ENCODE data around the gene PRR9. TPM values are rescaled to one million over a fixed set of nuclear protein-coding genes. Genes with fewer than 3 reads are reported as not detected.
"Not testable (repeated sequence)": the region's sequence is repeated elsewhere in the genome, so short reads cannot be mapped to it uniquely, and the experiment has no call there.

Gene PRR9
- polyA plus RNA-seq, 4 donors, result not detected

GRCh38 chr1:153229076-153229829, 11.9 kb downstream of the PRR9 start:
- DNase-seq (ENCODE audit: low read depth in 4 of 4, low spot score in 3 of 4), result not testable (repeated sequence)

GRCh38 chr1:153231363-153231762, 14.0 kb downstream of the PRR9 start:
- no peak for DNase-seq (ENCODE audit: low read depth in 4 of 4, low spot score in 3 of 4)

- no peak for DNase-seq (ENCODE audit: low read depth in 4 of 4, low spot score in 3 of 4)
These were observed 14.4 kb downstream of the PRR9 start for GRCh38 chr1:153231785-153232184.

- DNase-seq (ENCODE audit: low read depth in 4 of 4, low spot score in 3 of 4), result no peak
These were observed 15.2 kb downstream of the PRR9 start for GRCh38 chr1:153232553-153232952.

GRCh38 chr1:153233448-153233847, 16.1 kb downstream of the PRR9 start:
- DNase-seq (ENCODE audit: low read depth in 4 of 4, low spot score in 3 of 4), result no peak

- no peak for DNase-seq (ENCODE audit: low read depth in 4 of 4, low spot score in 3 of 4)
These were observed 21.1 kb downstream of the PRR9 start for GRCh38 chr1:153238527-153238926.

- no peak for DNase-seq (ENCODE audit: low read depth in 4 of 4, low spot score in 3 of 4)
These were observed 24.8 kb downstream of the PRR9 start for GRCh38 chr1:153242160-153242559.

- no peak for DNase-seq (ENCODE audit: low read depth in 4 of 4, low spot score in 3 of 4)
These were observed 28.1 kb downstream of the PRR9 start for GRCh38 chr1:153245466-153245865.

- no peak for DNase-seq (ENCODE audit: low read depth in 4 of 4, low spot score in 3 of 4)
These were observed 28.6 kb downstream of the PRR9 start for GRCh38 chr1:153246018-153246417.

GRCh38 chr1:153246825-153247224, 29.4 kb downstream of the PRR9 start:
- no peak for DNase-seq (ENCODE audit: low read depth in 4 of 4, low spot score in 3 of 4)

- no peak for DNase-seq (ENCODE audit: low read depth in 4 of 4, low spot score in 3 of 4)
These were observed 30.9 kb downstream of the PRR9 start for GRCh38 chr1:153248176-153248879.

GRCh38 chr1:153250166-153250565, 32.8 kb downstream of the PRR9 start:
- no peak for DNase-seq (ENCODE audit: low read depth in 4 of 4, low spot score in 3 of 4)

- DNase-seq (ENCODE audit: low read depth in 4 of 4, low spot score in 3 of 4), result no peak
These were observed 33.7 kb downstream of the PRR9 start for GRCh38 chr1:153251087-153251486.

- no peak for DNase-seq (ENCODE audit: low read depth in 4 of 4, low spot score in 3 of 4)
These were observed 34.2 kb downstream of the PRR9 start for GRCh38 chr1:153251562-153251961.

GRCh38 chr1:153251988-153252387, 34.6 kb downstream of the PRR9 start:
- no peak for DNase-seq (ENCODE audit: low read depth in 4 of 4, low spot score in 3 of 4)

GRCh38 chr1:153253076-153253475, 35.7 kb downstream of the PRR9 start:
- no peak for DNase-seq (ENCODE audit: low read depth in 4 of 4, low spot score in 3 of 4)

- no peak for DNase-seq (ENCODE audit: low read depth in 4 of 4, low spot score in 3 of 4)
These were observed 36.3 kb downstream of the PRR9 start for GRCh38 chr1:153253693-153254092.

GRCh38 chr1:153259387-153259786, 42.0 kb downstream of the PRR9 start, which contains the start of gene LORICRIN:
Gene LORICRIN (plus strand): TSS chr1:153259687. CDS start chr1:153260950, 1,263 bp downstream.
- no peak for DNase-seq (ENCODE audit: low read depth in 4 of 4, low spot score in 3 of 4)

- DNase-seq (ENCODE audit: low read depth in 4 of 4, low spot score in 3 of 4), result no peak
These were observed 43.3 kb downstream of the PRR9 start for GRCh38 chr1:153260585-153261280.

- no peak for DNase-seq (ENCODE audit: low read depth in 4 of 4, low spot score in 3 of 4)
These were observed 44.1 kb downstream of the PRR9 start for GRCh38 chr1:153261281-153262069.

GRCh38 chr1:153262070-153262366, 44.6 kb downstream of the PRR9 start:
- no peak for DNase-seq (ENCODE audit: low read depth in 4 of 4, low spot score in 3 of 4)
